Muscle of arm (tissue), 12 donors: ENCODE measurements around the gene CDC25C. TPM values are rescaled to one million over a fixed set of nuclear protein-coding genes. Genes with fewer than 3 reads are reported as not detected.

Experiments used
- polyA plus RNA-seq, 12 donors: library from polyadenylated mRNA; unstranded; fragments of 120-200 nt; gene quantifications; one replicate each; pipeline ENCODE4 v1.2.1, GENCODE V29; 2013; ENCODE audit not compliant: insufficient read length in 12 of 12

CDC25C gene
- polyA plus RNA-seq, 12 donors = 1.9 to 13.0 (median 4.2) TPM; not detected in 1

Other genes with a start within 250 kb of the CDC25C start
- gene WNT8A, start 247.8 kb downstream of the CDC25C start, polyA plus RNA-seq = not detected
- gene NME5, start 192.4 kb downstream of the CDC25C start, polyA plus RNA-seq = 1 to 10 TPM in 5 of 12 donors, under 1 TPM in 5, not detected in 2; 0.72 to 1.6 (median 1.1) TPM
- gene BRD8, start 153.2 kb downstream of the CDC25C start, polyA plus RNA-seq = 10 to 100 TPM in 11 of 12 donors, not detected in 1; 43.5 to 86.9 (median 57.1) TPM
- gene KIF20A, start 152.7 kb downstream of the CDC25C start, polyA plus RNA-seq = 10 to 100 TPM in 11 of 12 donors, not detected in 1; 14.0 to 39.4 (median 23.2) TPM
- 10 to 100 TPM in 11 of 12 donors, not detected in 1; 23.0 to 47.7 (median 39.7) TPM for gene CDC23, start 118.5 kb downstream of the CDC25C start, polyA plus RNA-seq
- gene GFRA3, start 57.2 kb downstream of the CDC25C start, polyA plus RNA-seq = 10 to 100 TPM in 2 of 12 donors, 1 to 10 TPM in 8, not detected in 2; 2.7 to 16.3 (median 5.1) TPM
- 10 to 100 TPM in 11 of 12 donors, not detected in 1; 32.5 to 56.7 (median 40.6) TPM for gene FAM53C, start 6.5 kb upstream of the CDC25C start, polyA plus RNA-seq
- 10 to 100 TPM in 11 of 12 donors, not detected in 1; 41.3 to 74.2 (median 64.8) TPM for gene KDM3B, start 20.9 kb upstream of the CDC25C start, polyA plus RNA-seq
- gene REEP2, start 107.3 kb upstream of the CDC25C start, polyA plus RNA-seq = 10 to 100 TPM in 11 of 12 donors, not detected in 1; 10.6 to 35.2 (median 15.8) TPM
- gene EGR1, start 133.7 kb upstream of the CDC25C start, polyA plus RNA-seq = 1,000 to 10,000 TPM in 1 of 12 donors, 100 to 1,000 TPM in 11; 107 to 2,227 (median 335) TPM
- gene ETF1, start 211.4 kb upstream of the CDC25C start, polyA plus RNA-seq = 10 to 100 TPM in 11 of 12 donors, not detected in 1; 33.8 to 57.1 (median 52.4) TPM
- gene HSPA9, start 243.6 kb upstream of the CDC25C start, polyA plus RNA-seq = 100 to 1,000 TPM in 11 of 12 donors, not detected in 1; 126 to 225 (median 161) TPM